ENCODE data around the gene TCF12. TPM values are rescaled to one million over a fixed set of nuclear protein-coding genes. Genes with fewer than 3 reads are reported as not detected.

The TCF12 gene
- total and polyA plus RNA-seq, 2 donors (not counting 3 experiments of a cell fraction or from before 2014, with no cell fraction given): 72.1 to 133 TPM

GRCh38 chr15:56960116-56960515 lies 41.7 kb downstream of the TCF12 start:
- H3K79me2 ChIP-seq (ENCODE audit: control insufficient read depth, insufficient read depth, low read length): peaks cover 89% of the 10 kb centered on the region
- no TSS peak for BruUV-seq (replicated peaks)
- no peak overlapping the region for H3K9ac ChIP-seq (replicated peaks; ENCODE audit: extremely low read depth, insufficient read depth, low read length)
- no peak overlapping the region for H3K4me3 ChIP-seq (replicated peaks in 1 of 3; ENCODE audit: insufficient read depth in 1 of 3, low read depth in 1 of 3, low read length in 3 of 3)
- no peaks in the 10 kb centered on the region for H3K9me3 ChIP-seq (replicated peaks; ENCODE audit: control insufficient read depth, insufficient read depth, low read length)
- no peak overlapping the region for H2AFZ ChIP-seq (ENCODE audit: low read depth, low read length)
- no peak for DNase-seq (ENCODE audit: low read depth, low spot score)
- H4K20me1 ChIP-seq (replicated peaks; ENCODE audit: control insufficient read depth, extremely low read depth, insufficient read depth, low read length): peaks cover 34% of the 10 kb centered on the region
- CTCF ChIA-PET: interaction anchor here (1.4 to 2.2 kb wide), 2 partner anchors 11 to 469 kb away, joined by 4 to 8 read pairs; no protein-coding TSS in a partner anchor
- no peaks in the 10 kb centered on the region for H3K36me3 ChIP-seq (ENCODE audit: control insufficient read depth in 2 of 2, extremely low read depth in 1 of 2, insufficient read depth in 2 of 2, low read length in 2 of 2)
- TF ChIP-seq MYC (IDR thresholded peaks at IDR 0.05; ENCODE audit: low read depth, low read length) (no peak), GATA2 (IDR thresholded peaks at IDR 0.05; ENCODE audit: insufficient read depth, insufficient read length, low read depth, low read length) (no peak), FOS (IDR thresholded peaks at IDR 0.05; ENCODE audit: borderline replicate concordance, insufficient read depth, low read length) (no peak), CTCF (IDR thresholded peaks at IDR 0.05; ENCODE audit: extremely low read depth in 1 of 2, insufficient read depth in 1 of 2, low read depth in 1 of 2, low read length in 2 of 2) (no peak)
- H3K27ac ChIP-seq (ENCODE audit: insufficient read depth, low read depth, low read length): no peak overlapping the region
- H3K4me2 ChIP-seq (ENCODE audit: insufficient read depth, low read length): no peak overlapping the region
- POLR2A ChIA-PET: interaction anchor here (0.7 kb wide), 1 partner anchor 13 kb away, joined by 3 read pairs; no protein-coding TSS in a partner anchor
- FAIRE-seq: no peak
- no peaks in the 10 kb centered on the region for H3K9me1 ChIP-seq (replicated peaks; ENCODE audit: control insufficient read depth, extremely low read depth, insufficient read depth, low read length)
- intact Hi-C loops (cut with micrococcal nuclease): no loop called here
- no peaks in the 10 kb centered on the region for H3K4me1 ChIP-seq (ENCODE audit: control insufficient read depth, extremely low read depth, insufficient read depth, low read length)
- no peaks in the 10 kb centered on the region for H3K27me3 ChIP-seq (ENCODE audit: control insufficient read depth in 2 of 2, insufficient read depth in 2 of 2, low read length in 2 of 2)
- dilution Hi-C loops (cut with MboI; ENCODE audit: extremely low pct_ligation_motif_present, low sequenced_read_pairs): no loop called here

GRCh38 chr15:56963126-56963525 lies 44.7 kb downstream of the TCF12 start:
- no TSS peak for BruUV-seq (replicated peaks)
- ChIA-PET POLR2A (no interaction called here), CTCF (interaction anchor here (1.9 kb wide), 1 partner anchor 467 kb away, joined by 4 read pairs; no protein-coding TSS in a partner anchor)
- FAIRE-seq (no peak), DNase-seq (ENCODE audit: low read depth, low spot score) (no peak)
- Histone ChIP-seq H3K36me3 (ENCODE audit: control insufficient read depth in 2 of 2, extremely low read depth in 1 of 2, insufficient read depth in 2 of 2, low read length in 2 of 2) (no peaks in the 10 kb centered on the region), H3K27me3 (ENCODE audit: control insufficient read depth in 2 of 2, insufficient read depth in 2 of 2, low read length in 2 of 2) (no peaks in the 10 kb centered on the region), H4K20me1 (replicated peaks; ENCODE audit: control insufficient read depth, extremely low read depth, insufficient read depth, low read length) (peaks cover 40% of the 10 kb centered on the region), H3K9me3 (replicated peaks; ENCODE audit: control insufficient read depth, insufficient read depth, low read length) (no peaks in the 10 kb centered on the region), H3K79me2 (ENCODE audit: control insufficient read depth, insufficient read depth, low read length) (peaks cover 91% of the 10 kb centered on the region), H3K27ac (ENCODE audit: insufficient read depth, low read depth, low read length) (no peak overlapping the region), H3K4me3 (replicated peaks in 1 of 3; ENCODE audit: insufficient read depth in 1 of 3, low read depth in 1 of 3, low read length in 3 of 3) (no peak overlapping the region), H3K9me1 (replicated peaks; ENCODE audit: control insufficient read depth, extremely low read depth, insufficient read depth, low read length) (no peaks in the 10 kb centered on the region), H3K9ac (replicated peaks; ENCODE audit: extremely low read depth, insufficient read depth, low read length) (no peak overlapping the region), H2AFZ (ENCODE audit: low read depth, low read length) (no peak overlapping the region), H3K4me1 (ENCODE audit: control insufficient read depth, extremely low read depth, insufficient read depth, low read length) (no peaks in the 10 kb centered on the region), H3K4me2 (ENCODE audit: insufficient read depth, low read length) (no peak overlapping the region)
- intact Hi-C loops (cut with micrococcal nuclease) (no loop called here), dilution Hi-C loops (cut with MboI; ENCODE audit: extremely low pct_ligation_motif_present, low sequenced_read_pairs) (no loop called here)
- TF ChIP-seq FOS (IDR thresholded peaks at IDR 0.05; ENCODE audit: borderline replicate concordance, insufficient read depth, low read length) (no peak), MAX (IDR thresholded peaks at IDR 0.05; ENCODE audit: insufficient read depth, insufficient read length) (no peak), EZH2 (IDR thresholded peaks at IDR 0.05; ENCODE audit: borderline replicate concordance, low read depth, low read length, severe bottlenecking) (no peak)
